GM19455 (cell line): Measurements from ENCODE around the gene PRR36.

Experiments
- ATAC-seq: cut with Tn5 transposase; IDR thresholded peaks from one replicate; pipeline ENCODE4 v1.9.1; 2021; ENCODE audit not compliant: unreplicated experiment

PRR36 gene

DNA sequence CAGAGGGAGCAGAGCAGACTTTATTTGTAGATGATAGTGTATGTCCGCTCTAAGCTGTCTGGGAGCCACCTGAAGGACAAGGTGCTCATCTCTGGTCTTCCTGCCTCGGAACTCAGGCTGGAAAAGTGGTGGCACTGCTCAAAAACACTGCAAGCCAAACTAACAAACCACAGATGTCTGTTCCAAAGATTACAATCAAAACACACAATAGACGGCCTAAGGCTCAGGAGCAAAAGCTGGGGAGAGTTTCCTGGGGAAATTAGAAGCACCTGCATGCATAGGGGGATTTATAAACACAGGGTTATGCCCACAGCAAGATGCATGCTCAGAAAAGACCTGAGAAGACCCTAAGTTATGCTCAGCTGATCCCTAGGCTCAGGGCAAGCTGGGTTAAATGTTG is 53.6 kb downstream of the PRR36 start:
- ATAC-seq: no peak

DNA sequence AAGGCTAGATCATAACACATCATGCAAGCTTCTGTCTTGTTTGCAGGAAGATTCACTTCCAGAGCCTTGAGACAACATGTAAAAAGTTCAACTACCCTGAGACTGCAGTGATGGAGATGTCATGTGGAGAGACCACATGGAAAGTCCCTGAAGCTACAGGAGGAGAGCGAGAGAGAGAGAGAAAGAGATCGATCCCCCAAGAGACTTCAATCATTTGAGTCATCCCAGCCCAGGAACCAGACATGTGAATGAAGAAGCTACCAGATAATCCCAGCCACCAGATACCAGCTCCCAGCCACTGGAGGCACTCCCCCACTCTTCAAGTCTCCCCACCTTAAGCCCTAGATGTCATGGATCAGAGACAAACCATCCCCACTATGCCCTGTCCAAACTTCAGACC is 54.9 kb downstream of the PRR36 start:
- ATAC-seq: no peak

DNA sequence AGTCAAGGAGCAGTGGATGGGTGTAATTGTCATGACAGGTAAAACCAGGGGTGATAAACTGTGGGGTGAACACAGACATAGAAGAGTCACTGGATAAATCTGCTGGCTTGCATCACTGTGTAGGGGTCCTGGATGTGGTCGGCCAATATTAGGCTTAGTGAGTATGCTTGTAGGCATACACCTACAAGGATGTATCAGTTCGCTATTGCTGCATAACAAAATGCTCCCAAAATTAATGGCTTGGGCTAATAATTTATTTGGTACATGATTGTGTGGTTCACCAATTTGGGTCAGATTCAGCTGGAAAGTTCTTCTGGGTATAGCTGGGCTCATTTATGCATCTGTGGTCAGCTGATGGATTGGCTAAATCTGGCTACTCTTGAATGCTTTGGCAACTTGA is 55.4 kb downstream of the PRR36 start:
- no peak for ATAC-seq
